Mesenchymal stem cell (in vitro differentiated cells and primary cell): ENCODE data around the gene RAP1GAP2.

Experiments
- DNase-seq: peaks from one replicate; pipeline ENCODE4 v3.0.0-alpha.2; 2013
- H2AFZ ChIP-seq: one replicate; pipeline ENCODE4 v1.6.1; 2013; ENCODE audit warnings: low read depth, mild to moderate bottlenecking, control low read depth, inconsistent platforms, low read length, moderate library complexity
- H2AK5ac ChIP-seq: 2 replicates; pipeline ENCODE4 v1.6.1; 2013; ENCODE audit warnings: low read length, moderate library complexity, mild to moderate bottlenecking, inconsistent platforms; ENCODE audit not compliant: severe bottlenecking
- H2BK120ac ChIP-seq: one replicate; pipeline ENCODE4 v1.6.1; 2013; ENCODE audit warnings: low read depth, mild to moderate bottlenecking, inconsistent platforms, low read length, moderate library complexity
- H2BK12ac ChIP-seq, 2 experiments: one replicate each; pipeline ENCODE4 v1.6.1; 2013; ENCODE audit warnings: inconsistent platforms in 2 of 2, low read length in 2 of 2, mild to moderate bottlenecking in 2 of 2, moderate library complexity in 2 of 2, control low read depth in 1 of 2
- H2BK15ac ChIP-seq: one replicate; pipeline ENCODE4 v1.6.1; 2013; ENCODE audit warnings: mild to moderate bottlenecking, low read depth, inconsistent platforms; ENCODE audit not compliant: poor library complexity, severe bottlenecking
- H2BK5ac ChIP-seq: 2 replicates; pipeline ENCODE4 v1.6.1; 2013; ENCODE audit warnings: low read depth, mild to moderate bottlenecking, low read length, control low read depth, inconsistent platforms; ENCODE audit not compliant: poor library complexity, severe bottlenecking
- H3K14ac ChIP-seq, 2 experiments: one replicate each; pipeline ENCODE4 v1.6.1; 2013; ENCODE audit warnings: inconsistent platforms in 2 of 2, low read length in 2 of 2, control low read depth in 1 of 2, mild to moderate bottlenecking in 1 of 2, moderate library complexity in 1 of 2
- H3K18ac ChIP-seq, 2 experiments: one replicate each; pipeline ENCODE4 v1.6.1; 2013; ENCODE audit warnings: inconsistent platforms in 2 of 2, low read length in 2 of 2, control low read depth in 1 of 2, low read depth in 1 of 2, mild to moderate bottlenecking in 1 of 2
- H3K23ac ChIP-seq, 2 experiments: one replicate each; pipeline ENCODE4 v1.6.1; 2013; ENCODE audit warnings: inconsistent platforms in 2 of 2, low read length in 2 of 2, mild to moderate bottlenecking in 2 of 2, moderate library complexity in 2 of 2, control low read depth in 1 of 2
- H3K27ac ChIP-seq: 2 replicates; pipeline ENCODE4 v1.5.1; 2013; ENCODE audit warnings: mild to moderate bottlenecking, moderate library complexity, low read length, control low read depth, inconsistent platforms; ENCODE audit not compliant: poor library complexity, severe bottlenecking
- H3K27me3 ChIP-seq, 2 experiments: 2 replicates each; pipeline versions ENCODE4 v1.6.1 to v1.7.0; 2013; ENCODE audit warnings: low read length in 2 of 2, mild to moderate bottlenecking in 2 of 2, moderate library complexity in 2 of 2, control low read depth in 1 of 2, inconsistent platforms in 1 of 2; ENCODE audit not compliant: control insufficient read depth in 1 of 2, insufficient read depth in 1 of 2
- H3K36me3 ChIP-seq, 2 experiments: 2 replicates each; pipeline versions ENCODE4 v1.6.1 to v1.7.0; 2013; ENCODE audit warnings: low read length in 2 of 2, control low read depth in 1 of 2, inconsistent platforms in 1 of 2, low read depth in 1 of 2, mild to moderate bottlenecking in 1 of 2; ENCODE audit not compliant: insufficient read depth in 2 of 2, control insufficient read depth in 1 of 2
- H3K4ac ChIP-seq, 2 experiments: one replicate each; pipeline ENCODE4 v1.6.1; 2013; ENCODE audit warnings: inconsistent platforms in 2 of 2, low read length in 2 of 2, mild to moderate bottlenecking in 2 of 2, moderate library complexity in 2 of 2, control low read depth in 1 of 2, low read depth in 1 of 2
- H3K4me1 ChIP-seq: 2 replicates; pipeline ENCODE4 v1.6.1; 2013; ENCODE audit warnings: low read depth, low read length, control low read depth; ENCODE audit not compliant: control insufficient read depth, insufficient read depth
- H3K4me2 ChIP-seq: 2 replicates; pipeline ENCODE4 v1.6.1; 2013; ENCODE audit warnings: low read length, mild to moderate bottlenecking, inconsistent platforms; ENCODE audit not compliant: poor library complexity, severe bottlenecking
- H3K4me3 ChIP-seq, 2 experiments: 2 replicates each; pipeline versions ENCODE4 v1.5.1 to v1.7.0; 2013; ENCODE audit warnings: low read length in 2 of 2, mild to moderate bottlenecking in 2 of 2, control low read depth in 1 of 2, low read depth in 1 of 2; ENCODE audit not compliant: insufficient read depth in 1 of 2
- H3K79me1 ChIP-seq: replicated peaks from 2 replicates; pipeline ENCODE4 v1.6.1; 2013; ENCODE audit warnings: mild to moderate bottlenecking, control low read depth, low read length, inconsistent platforms; ENCODE audit not compliant: poor library complexity, severe bottlenecking
- H3K9ac ChIP-seq: 2 replicates; pipeline ENCODE4 v1.7.0; 2013; ENCODE audit warnings: mild to moderate bottlenecking, low read length, moderate library complexity
- H3K9me3 ChIP-seq: 2 replicates; pipeline ENCODE4 v1.7.0; 2013; ENCODE audit warnings: mild to moderate bottlenecking, low read length; ENCODE audit not compliant: control insufficient read depth
- H4K8ac ChIP-seq: one replicate; pipeline ENCODE4 v1.6.1; 2013; ENCODE audit warnings: inconsistent platforms, mild to moderate bottlenecking, low read length, moderate library complexity
- H4K91ac ChIP-seq: one replicate; pipeline ENCODE4 v1.6.1; 2013; ENCODE audit warnings: mild to moderate bottlenecking, low read length, inconsistent platforms
- WGBS: methylation state at CpG from one replicate; pipeline ENCODE4 v1.1.7; 2013; ENCODE audit warnings: mixed read lengths; 5-methylcytosine and 5-hydroxymethylcytosine counted together

RAP1GAP2 gene

DNA sequence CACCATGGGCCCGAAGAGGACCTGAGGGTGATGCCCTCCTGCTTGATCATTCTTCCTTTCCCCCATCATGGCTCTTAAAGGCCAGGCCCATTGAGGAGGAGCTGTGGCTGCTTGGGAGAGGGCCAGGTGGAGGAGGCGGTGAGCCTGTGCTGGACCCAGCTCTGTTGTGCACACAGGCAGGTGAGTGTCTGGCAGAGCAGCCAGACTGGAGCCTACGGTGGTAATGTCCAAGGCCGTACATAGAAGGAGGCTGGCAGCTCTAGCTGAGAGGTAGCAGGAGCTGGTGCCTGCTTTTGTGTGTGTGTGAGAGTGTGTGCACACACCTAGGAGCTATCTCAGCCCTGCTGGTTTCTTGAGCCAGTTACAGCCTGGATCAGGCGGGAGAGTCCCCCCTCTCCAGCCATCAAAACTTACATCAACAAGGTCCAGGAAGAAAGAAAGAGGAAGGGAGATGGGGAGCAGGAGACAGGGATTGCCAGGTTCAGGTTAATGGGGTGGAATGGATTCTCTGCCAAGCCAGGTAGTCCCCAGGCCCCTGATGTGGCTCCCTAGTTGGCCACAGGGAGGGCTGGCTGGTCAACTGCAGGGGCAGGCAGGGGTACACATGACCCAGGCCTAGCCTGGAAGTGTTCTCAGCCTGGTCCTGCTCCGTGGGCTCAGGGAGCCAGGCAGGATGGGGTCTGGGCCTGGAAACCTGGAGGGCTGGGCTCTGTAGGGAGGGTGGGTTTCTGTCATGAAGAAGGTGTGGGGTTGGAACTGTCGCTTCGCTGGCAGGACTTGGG is 107.1 kb downstream of the RAP1GAP2 start:
- no peak overlapping the region for H2BK12ac ChIP-seq
- peaks cover 3 to 39% of the 10 kb centered on the region in 2 experiments for H3K27me3 ChIP-seq
- peaks cover 3% of the 10 kb centered on the region for H3K9me3 ChIP-seq
- no peak overlapping the region for H2AK5ac ChIP-seq
- H2BK5ac ChIP-seq, result no peak overlapping the region
- H2AFZ ChIP-seq, result no peak overlapping the region
- no peak for DNase-seq
- H2BK15ac ChIP-seq, result no peak overlapping the region
- H3K4me2 ChIP-seq, result no peak overlapping the region
- no peak overlapping the region for H3K4ac ChIP-seq
- H3K4me3 ChIP-seq, result no peak overlapping the region
- H4K8ac ChIP-seq, result no peak overlapping the region
- WGBS, result 76% methylated on average over 6 of the region's 8 CpGs
- H3K14ac ChIP-seq, result no peak overlapping the region
- peaks cover 11% of the 10 kb centered on the region for H3K4me1 ChIP-seq
- no peak overlapping the region for H3K18ac ChIP-seq
- H3K79me1 ChIP-seq, result peaks cover 9% of the 10 kb centered on the region
- H3K23ac ChIP-seq, result no peak overlapping the region
- no peak overlapping the region for H3K9ac ChIP-seq
- peaks cover 0 to 15% of the 10 kb centered on the region in 2 experiments for H3K36me3 ChIP-seq
- H3K27ac ChIP-seq, result no peak overlapping the region
- no peak overlapping the region for H4K91ac ChIP-seq
- H2BK120ac ChIP-seq, result no peak overlapping the region

DNA sequence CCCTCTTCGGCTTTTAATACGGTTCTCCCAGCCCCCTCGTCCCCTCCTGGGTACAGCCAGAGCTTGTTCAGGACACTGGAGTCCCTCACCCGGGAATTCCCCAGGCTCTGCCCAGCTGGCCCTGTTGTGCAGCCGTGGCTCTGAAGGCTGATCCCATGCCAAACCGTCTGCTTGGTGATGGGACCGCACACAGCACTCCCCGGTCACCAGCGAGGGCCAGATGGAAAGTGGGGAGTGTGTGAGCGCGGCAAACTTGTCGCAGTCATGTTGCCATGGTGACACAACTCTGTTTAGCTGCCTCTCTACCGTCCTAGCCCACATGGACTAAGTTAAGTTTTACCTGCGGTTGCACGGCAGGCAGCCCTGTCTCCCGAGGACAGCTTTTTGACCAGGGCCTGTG is 107.9 kb downstream of the RAP1GAP2 start:
- H3K27ac ChIP-seq, result no peak overlapping the region
- no peak overlapping the region for H4K91ac ChIP-seq
- H2AFZ ChIP-seq, result no peak overlapping the region
- no peak overlapping the region for H4K8ac ChIP-seq
- H3K79me1 ChIP-seq, result peaks cover 8% of the 10 kb centered on the region
- no peak overlapping the region for H3K18ac ChIP-seq
- H2BK120ac ChIP-seq, result no peak overlapping the region
- DNase-seq, result no peak
- no peak overlapping the region for H3K14ac ChIP-seq
- no peak overlapping the region for H3K23ac ChIP-seq
- H3K4ac ChIP-seq, result no peak overlapping the region
- no peak overlapping the region for H2BK5ac ChIP-seq
- H3K27me3 ChIP-seq, result peaks cover 3 to 34% of the 10 kb centered on the region in 2 experiments
- H2BK12ac ChIP-seq, result no peak overlapping the region
- H3K4me3 ChIP-seq, result no peak overlapping the region
- H3K9ac ChIP-seq, result no peak overlapping the region
- H3K4me1 ChIP-seq, result peaks cover 12% of the 10 kb centered on the region
- H3K4me2 ChIP-seq, result no peak overlapping the region
- peaks cover 0 to 15% of the 10 kb centered on the region in 2 experiments for H3K36me3 ChIP-seq
- no peak overlapping the region for H2BK15ac ChIP-seq
- 69% methylated on average over 12 of the region's 16 CpGs for WGBS
- H2AK5ac ChIP-seq, result no peak overlapping the region
- H3K9me3 ChIP-seq, result peaks cover 3% of the 10 kb centered on the region

GRCh38 chr17:2905269-2905668 is 109.0 kb downstream of the RAP1GAP2 start:
- Histone ChIP-seq H2BK5ac (no peak overlapping the region), H2BK15ac (no peak overlapping the region), H3K14ac (no peak overlapping the region), H3K36me3 (peaks cover 0 to 15% of the 10 kb centered on the region in 2 experiments), H4K8ac (no peak overlapping the region), H3K27me3 (peaks cover 3 to 39% of the 10 kb centered on the region in 2 experiments), H3K9me3 (peaks cover 3% of the 10 kb centered on the region), H3K27ac (no peak overlapping the region), H3K79me1 (peaks cover 8% of the 10 kb centered on the region), H3K9ac (no peak overlapping the region), H3K23ac (no peak overlapping the region), H3K4me3 (no peak overlapping the region), H2BK120ac (no peak overlapping the region), H3K4ac (no peak overlapping the region), H2BK12ac (no peak overlapping the region), H3K4me1 (peaks cover 18% of the 10 kb centered on the region), H3K4me2 (no peak overlapping the region), H2AFZ (no peak overlapping the region), H4K91ac (peak overlapping the region; percentile 11), H3K18ac (no peak overlapping the region), H2AK5ac (no peak overlapping the region)
- WGBS, result 85% methylated on average over 11 of the region's 13 CpGs
- DNase-seq, result no peak

GRCh38 chr17:2905696-2906501 is 109.7 kb downstream of the RAP1GAP2 start:
- H2AFZ ChIP-seq, result no peak overlapping the region
- no peak overlapping the region for H4K91ac ChIP-seq
- no peak for DNase-seq
- H3K4me3 ChIP-seq, result no peak overlapping the region
- H3K4me2 ChIP-seq, result no peak overlapping the region
- H4K8ac ChIP-seq, result no peak overlapping the region
- H3K9me3 ChIP-seq, result peaks cover 3% of the 10 kb centered on the region
- no peak overlapping the region for H2BK5ac ChIP-seq
- H2BK12ac ChIP-seq, result no peak overlapping the region
- peaks cover 0 to 17% of the 10 kb centered on the region in 2 experiments for H3K36me3 ChIP-seq
- no peak overlapping the region for H3K14ac ChIP-seq
- H3K18ac ChIP-seq, result no peak overlapping the region
- peaks cover 3 to 41% of the 10 kb centered on the region in 2 experiments for H3K27me3 ChIP-seq
- no peak overlapping the region for H2BK15ac ChIP-seq
- H2AK5ac ChIP-seq, result no peak overlapping the region
- no peak overlapping the region for H3K23ac ChIP-seq
- H2BK120ac ChIP-seq, result no peak overlapping the region
- WGBS, result 89% methylated on average over 15 of the region's 15 CpGs
- peaks cover 6% of the 10 kb centered on the region for H3K79me1 ChIP-seq
- no peak overlapping the region for H3K4ac ChIP-seq
- peaks cover 19% of the 10 kb centered on the region for H3K4me1 ChIP-seq
- H3K27ac ChIP-seq, result no peak overlapping the region
- no peak overlapping the region for H3K9ac ChIP-seq
